Measurements from ENCODE around the gene C10orf105.

Gene C10orf105

DNA sequence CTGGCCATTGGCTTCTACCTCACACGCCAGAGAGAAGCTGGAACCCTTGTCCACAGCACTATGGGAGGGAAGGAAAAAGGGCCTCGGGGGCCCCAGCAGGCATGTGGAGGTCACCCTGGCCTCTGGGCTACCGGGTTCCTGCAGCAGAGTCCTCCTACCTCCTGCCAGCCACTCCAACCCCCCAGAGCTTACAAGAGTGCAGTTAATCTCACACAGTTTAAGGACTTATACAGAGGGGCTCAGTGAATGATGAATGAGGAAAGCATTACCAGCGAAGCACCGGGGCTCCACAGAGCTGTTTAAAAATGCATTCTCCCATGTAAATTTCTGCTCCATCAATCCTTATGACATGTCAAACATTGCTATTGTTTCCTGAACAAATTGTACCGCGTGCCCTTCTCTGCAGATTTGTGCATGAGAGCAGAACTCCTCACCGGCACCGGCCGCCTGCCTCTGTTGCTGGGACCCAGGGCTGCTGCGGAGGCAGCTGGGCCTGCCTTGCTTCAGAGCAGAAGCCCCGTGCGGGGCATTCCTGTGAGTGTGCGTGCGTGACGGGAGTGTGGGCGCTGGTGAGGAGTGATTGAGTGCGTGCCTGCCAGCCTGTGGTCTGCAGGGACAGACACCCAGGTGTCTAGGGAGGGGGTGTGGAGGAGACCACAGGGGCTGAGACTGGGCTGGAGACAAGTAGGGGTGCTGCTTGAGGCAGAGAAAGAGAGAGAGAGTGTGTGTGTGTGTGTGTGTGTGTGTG, 52.8 kb downstream of the C10orf105 start:
- DNase-seq: no peak

DNA sequence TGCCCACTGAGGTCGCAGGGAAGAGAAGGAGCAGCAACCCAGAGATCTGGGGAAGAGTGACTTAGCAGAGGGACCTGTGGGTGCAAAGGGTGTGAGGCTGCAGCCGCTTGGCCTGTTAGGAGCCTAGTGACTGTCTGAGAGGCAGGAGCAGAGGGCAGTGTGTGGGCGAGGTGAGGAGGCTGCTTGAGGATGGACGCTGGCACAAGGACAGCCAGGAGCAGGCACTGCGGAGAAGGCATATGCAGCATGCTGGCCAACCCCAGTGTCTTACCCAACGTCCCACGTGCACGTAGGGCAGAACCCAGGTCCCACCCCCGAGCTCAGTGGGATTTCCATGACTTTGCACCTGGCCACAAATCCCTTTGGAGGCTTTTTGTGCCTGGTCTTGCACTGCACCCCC, 54.1 kb downstream of the C10orf105 start:
- no peak for DNase-seq

DNA sequence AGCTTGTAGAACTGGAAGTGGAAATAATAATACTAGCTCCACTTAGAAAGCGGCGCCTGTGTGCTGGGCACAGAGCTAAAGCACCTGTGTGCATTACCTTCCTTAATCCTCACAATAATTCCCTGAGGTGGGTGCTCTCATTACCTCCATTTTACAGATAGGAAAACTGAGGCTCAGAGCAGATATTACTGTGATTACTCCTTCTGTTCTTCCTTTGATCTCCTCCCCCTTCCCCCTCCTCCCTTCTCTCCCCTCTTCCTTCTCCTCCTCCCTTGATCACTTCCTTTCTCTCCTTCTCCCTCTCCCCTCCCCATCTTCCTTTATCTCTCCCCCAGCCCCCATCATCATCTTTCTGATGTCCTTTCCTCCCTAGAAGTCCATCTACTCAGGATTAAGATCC, 55.0 kb downstream of the C10orf105 start:
- DNase-seq: no peak

DNA sequence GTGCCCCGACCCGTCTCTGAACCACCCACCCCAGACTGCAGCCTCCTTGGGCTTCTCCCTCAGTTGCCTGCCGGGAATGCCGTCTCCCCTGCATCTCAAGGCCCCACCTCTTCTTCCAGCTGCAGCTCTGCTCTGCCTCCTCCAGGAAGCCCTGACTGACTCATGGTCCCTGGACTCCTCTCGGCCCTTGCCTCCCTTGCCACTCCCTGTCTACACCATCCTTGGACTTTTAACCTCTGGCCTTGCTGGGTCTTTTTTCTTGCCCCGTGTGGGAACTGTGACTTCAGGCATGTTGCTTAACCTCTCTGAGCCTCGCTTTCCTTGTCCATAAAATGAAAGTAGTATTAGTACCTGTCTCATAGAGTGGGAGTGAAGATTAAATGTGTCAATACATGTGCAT, 56.3 kb downstream of the C10orf105 start:
- DNase-seq: no peak

DNA sequence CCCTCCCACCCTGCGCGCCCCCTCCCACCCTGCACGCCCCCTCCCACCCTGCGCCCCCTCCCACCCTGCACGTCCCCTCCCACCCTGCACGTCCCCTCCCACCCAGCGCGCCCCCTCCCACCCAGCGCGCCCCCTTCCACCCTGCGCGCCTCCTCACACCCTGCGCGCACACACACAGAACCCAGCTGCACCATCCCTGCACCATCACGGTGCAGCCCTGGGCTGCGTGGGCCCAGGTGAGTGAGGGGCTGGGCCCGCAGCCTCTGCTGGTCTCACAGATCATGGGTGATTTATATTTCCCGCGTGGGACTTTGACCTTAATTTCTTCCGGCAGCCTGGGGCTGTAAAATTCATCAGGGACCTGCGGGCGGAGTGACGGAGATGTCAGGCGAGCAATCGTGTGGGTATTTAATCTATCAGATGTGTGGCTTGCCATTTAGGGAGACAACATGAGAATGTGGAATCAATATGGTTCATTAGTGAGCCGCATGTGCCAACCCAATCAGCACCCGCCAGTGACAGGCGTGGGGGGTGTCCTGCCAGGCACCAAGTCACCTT, 57.7 kb downstream of the C10orf105 start:
- DNase-seq: no peak
